Nephron (organoid): Measurements from ENCODE around the gene FAM180A.

Experiments used
- H3K27ac Mint-ChIP-seq, 3 experiments: 2 replicates each; pipeline ENCODE4 v1.8.0; 2020; ENCODE audit warnings: mixed read lengths in 3 of 3, mild to moderate bottlenecking in 2 of 3, moderate library complexity in 1 of 3
- H3K27me3 Mint-ChIP-seq: 2 replicates; pipeline ENCODE4 v1.8.0; 2021; ENCODE audit warnings: low read depth, mild to moderate bottlenecking, moderate library complexity, mixed read lengths
- H3K36me3 Mint-ChIP-seq: 2 replicates; pipeline ENCODE4 v1.8.0; 2020; ENCODE audit warnings: low read depth, mixed read lengths
- H3K4me1 Mint-ChIP-seq: 2 replicates; pipeline ENCODE4 v1.8.0; 2020; ENCODE audit warnings: mixed read lengths
- H3K4me3 Mint-ChIP-seq, 3 experiments: 2 replicates each; pipeline ENCODE4 v1.8.0; 2020; ENCODE audit warnings: mild to moderate bottlenecking in 3 of 3, mixed read lengths in 3 of 3, moderate library complexity in 2 of 3
- H3K9me3 Mint-ChIP-seq: 2 replicates; pipeline ENCODE4 v1.8.0; 2020; ENCODE audit warnings: mixed read lengths
- CTCF ChIP-seq, 3 experiments: fragments of 200-600 bp; sonication (generic); IDR thresholded peaks; one replicate each; pipeline ENCODE4 v1.5.0; 2021; ENCODE audit warnings: antibody characterized with exemption in 3 of 3; ENCODE audit not compliant: unreplicated experiment in 3 of 3

Gene FAM180A

GRCh38 chr7:135718794-135719437 lies 29.7 kb downstream of the FAM180A start:
- TF ChIP-seq CTCF (IDR thresholded peaks at IDR 0.05; ENCODE audit: unreplicated experiment in 3 of 3), result no peak
- Mint-ChIP-seq H3K27me3 (peaks cover 8% of the 10 kb centered on the region), H3K4me3 (no peak overlapping the region), H3K4me1 (peaks cover 4% of the 10 kb centered on the region), H3K27ac (no peak overlapping the region), H3K36me3 (no peaks in the 10 kb centered on the region), H3K9me3 (no peaks in the 10 kb centered on the region)

DNA sequence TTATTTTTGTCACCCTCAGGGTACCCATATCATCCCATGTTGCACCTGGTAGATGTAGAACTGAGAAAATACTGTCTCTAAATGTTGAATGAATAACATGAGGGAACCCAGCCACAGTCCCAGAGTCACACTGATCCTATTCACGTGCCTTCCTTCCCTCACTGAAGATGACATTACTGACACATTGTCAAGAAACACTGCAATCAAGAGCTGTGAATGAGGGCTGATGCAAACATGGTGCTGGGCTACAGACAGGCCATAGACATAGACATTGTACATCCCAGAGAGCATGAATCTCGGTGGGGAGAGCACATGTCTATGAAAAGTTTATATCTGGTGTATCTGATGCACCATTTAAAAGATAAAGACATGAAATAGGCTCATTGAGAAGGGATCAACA lies 30.4 kb downstream of the FAM180A start:
- Mint-ChIP-seq H3K4me3 (no peak overlapping the region), H3K4me1 (peaks cover 4% of the 10 kb centered on the region), H3K36me3 (no peaks in the 10 kb centered on the region), H3K9me3 (no peaks in the 10 kb centered on the region), H3K27me3 (peaks cover 5% of the 10 kb centered on the region), H3K27ac (no peak overlapping the region)
- TF ChIP-seq CTCF (IDR thresholded peaks at IDR 0.05; ENCODE audit: unreplicated experiment in 3 of 3), result no peak

DNA sequence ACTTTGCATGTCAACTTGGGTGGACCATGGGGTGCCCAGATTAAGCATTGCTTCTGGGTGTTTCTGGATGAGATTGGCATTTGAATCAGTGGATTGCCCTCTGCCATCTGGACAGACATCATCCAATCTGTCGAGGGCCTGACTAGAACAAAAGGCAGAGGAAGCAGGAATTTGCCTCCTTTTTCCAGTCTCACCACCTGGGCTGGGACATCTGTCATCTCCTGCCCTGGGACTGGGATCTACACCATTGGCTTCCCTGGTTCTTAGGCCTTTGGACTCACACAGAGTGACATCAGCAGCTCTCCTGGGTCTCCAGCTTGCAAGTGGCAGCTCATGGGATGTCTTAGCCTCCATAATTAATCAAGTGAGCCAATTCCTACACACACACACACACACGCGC lies 30.9 kb downstream of the FAM180A start:
- peaks cover 5% of the 10 kb centered on the region for H3K27me3 Mint-ChIP-seq
- H3K4me1 Mint-ChIP-seq, result peaks cover 8% of the 10 kb centered on the region

DNA sequence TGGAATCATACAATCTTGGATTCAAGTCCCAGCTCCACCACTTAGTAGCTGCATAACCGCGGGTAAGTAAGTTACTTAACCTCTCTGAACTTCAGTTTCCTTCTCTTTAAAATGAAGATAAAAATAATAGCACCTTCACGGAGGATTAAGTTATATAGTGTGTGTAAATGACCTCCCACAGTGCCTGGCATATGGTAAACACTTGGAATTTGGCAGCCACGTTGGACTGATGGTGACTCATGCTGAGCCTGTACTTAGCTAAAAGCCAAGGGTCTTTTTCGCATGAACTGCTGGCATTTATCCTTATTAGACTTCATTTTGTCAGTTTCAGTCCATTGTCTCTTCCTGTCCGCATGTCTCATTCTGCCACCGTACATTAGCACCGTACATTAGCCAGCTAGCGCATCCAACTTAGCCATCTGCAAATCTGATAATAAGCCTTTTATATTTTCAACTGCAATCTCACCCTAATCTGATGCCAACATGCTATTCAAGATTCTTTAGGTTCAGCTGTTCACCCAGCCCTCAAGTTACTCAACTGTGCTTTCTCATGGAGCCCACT lies 31.9 kb downstream of the FAM180A start:
- Mint-ChIP-seq H3K9me3 (no peaks in the 10 kb centered on the region), H3K4me3 (no peak overlapping the region), H3K4me1 (peaks cover 10% of the 10 kb centered on the region), H3K36me3 (no peaks in the 10 kb centered on the region), H3K27me3 (peaks cover 5% of the 10 kb centered on the region), H3K27ac (no peak overlapping the region)
- TF ChIP-seq CTCF (IDR thresholded peaks at IDR 0.05; ENCODE audit: unreplicated experiment in 3 of 3), result no peak

More for the DNA sequence above, 30.9 kb downstream of the FAM180A start:
- Mint-ChIP-seq H3K36me3 (no peaks in the 10 kb centered on the region), H3K9me3 (no peaks in the 10 kb centered on the region), H3K27ac (no peak overlapping the region), H3K4me3 (no peak overlapping the region)
- TF ChIP-seq CTCF (IDR thresholded peaks at IDR 0.05; ENCODE audit: unreplicated experiment in 3 of 3), result no peak

- TF ChIP-seq CTCF (IDR thresholded peaks at IDR 0.05; ENCODE audit: unreplicated experiment in 3 of 3), result no peak
- Mint-ChIP-seq H3K9me3 (no peaks in the 10 kb centered on the region), H3K4me1 (peaks cover 10% of the 10 kb centered on the region), H3K27ac (no peak overlapping the region), H3K4me3 (no peak overlapping the region), H3K27me3 (peaks cover 5% of the 10 kb centered on the region), H3K36me3 (no peaks in the 10 kb centered on the region)
Observed at GRCh38 chr7:135715673-135716072, 32.9 kb downstream of the FAM180A start.

GRCh38 chr7:135715055-135715522 lies 33.5 kb downstream of the FAM180A start:
- H3K27ac Mint-ChIP-seq, result no peak overlapping the region
- TF ChIP-seq CTCF (IDR thresholded peaks at IDR 0.05; ENCODE audit: unreplicated experiment in 3 of 3), result no peak
- H3K4me3 Mint-ChIP-seq, result no peak overlapping the region
- H3K4me1 Mint-ChIP-seq, result peaks cover 10% of the 10 kb centered on the region
- H3K27me3 Mint-ChIP-seq, result peaks cover 5% of the 10 kb centered on the region
- no peaks in the 10 kb centered on the region for H3K36me3 Mint-ChIP-seq
- H3K9me3 Mint-ChIP-seq, result no peaks in the 10 kb centered on the region
